GM18909 (cell line): ENCODE data around the gene SRGAP2B.
"Not testable (repeated sequence)": the region's sequence is repeated elsewhere in the genome, so short reads cannot be mapped to it uniquely, and the experiment has no call there.

ENCODE experiments used
- ATAC-seq: cut with Tn5 transposase; IDR thresholded peaks from one replicate; pipeline ENCODE4 v1.9.1; 2021; ENCODE audit warnings: mild to moderate bottlenecking; ENCODE audit not compliant: unreplicated experiment, poor library complexity

Gene SRGAP2B

DNA sequence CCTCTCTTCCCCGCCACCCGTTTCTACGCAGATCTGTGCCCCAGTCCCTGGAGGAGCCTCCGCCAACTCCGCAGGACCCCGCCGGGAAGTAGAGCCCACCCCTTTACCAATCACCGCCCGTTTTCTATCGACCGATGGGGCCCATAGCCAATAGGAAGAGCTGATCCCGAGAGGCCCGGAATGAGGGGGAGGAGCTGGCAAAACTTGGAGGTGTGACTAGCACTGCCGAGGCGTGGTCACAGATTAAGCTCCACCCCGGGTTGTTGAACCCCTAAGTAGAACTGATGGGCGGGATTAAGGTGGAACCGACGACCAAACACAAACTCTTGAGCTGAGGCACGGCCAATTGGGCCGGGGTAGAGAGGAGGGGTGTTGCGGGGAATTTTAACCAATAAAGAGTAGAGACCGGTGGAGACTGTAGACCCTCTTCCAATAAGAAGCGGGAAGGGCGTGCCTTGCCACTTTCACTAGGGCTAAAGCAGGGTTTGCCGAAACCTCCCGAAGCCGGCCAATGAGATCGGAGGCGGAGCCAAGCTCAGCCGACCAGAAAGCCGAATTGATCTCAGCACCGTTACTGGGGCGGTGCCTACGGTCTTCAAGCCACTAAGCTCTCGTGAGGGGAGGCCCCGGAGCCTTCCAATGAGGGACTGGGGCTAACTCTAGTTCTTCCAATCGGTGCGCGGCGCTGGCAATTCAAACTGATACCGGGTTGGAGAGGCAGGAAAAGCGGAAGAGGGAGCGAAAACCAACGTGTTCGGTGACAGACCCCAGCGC, at the start of gene SRGAP2B, which contains the start of gene FAM72D:
SRGAP2B (minus strand) TSS at position 45 of the 774 bp plus-strand sequence. CDS start 2,427 bp downstream, outside the sequence.
FAM72D (plus strand) TSS at position 691 of the 774 bp plus-strand sequence. CDS start 874 bp downstream, outside the sequence.
- peak; percentile 88 for ATAC-seq

- not testable (repeated sequence) for ATAC-seq
Measured at GRCh38 chr1:145144264-145144913, 49.3 kb upstream of the SRGAP2B start.

DNA sequence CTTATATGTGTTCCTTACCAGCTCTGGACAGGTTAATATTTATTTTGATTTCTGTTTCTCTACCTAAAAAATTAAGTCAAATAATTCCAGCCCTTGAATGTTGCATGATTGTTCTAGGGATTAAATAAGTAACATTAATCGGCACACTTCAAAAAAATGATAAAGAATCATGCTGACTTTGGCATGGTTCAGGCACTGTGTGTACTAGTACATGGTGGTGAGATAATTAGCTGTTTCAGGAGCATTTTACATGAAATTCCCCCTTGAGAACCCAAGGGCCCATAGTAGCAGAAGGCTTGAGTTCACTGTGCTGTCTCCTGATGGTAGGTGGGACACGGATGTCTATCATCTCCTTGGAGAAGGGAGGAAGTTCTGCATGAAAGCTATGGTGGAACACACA, 45.4 kb upstream of the SRGAP2B start:
- not testable (repeated sequence) for ATAC-seq

- not testable (repeated sequence) for ATAC-seq
Measured at GRCh38 chr1:145134476-145134875, 39.3 kb upstream of the SRGAP2B start.

GRCh38 chr1:145128697-145129469, 33.8 kb upstream of the SRGAP2B start:
- ATAC-seq: not testable (repeated sequence)

DNA sequence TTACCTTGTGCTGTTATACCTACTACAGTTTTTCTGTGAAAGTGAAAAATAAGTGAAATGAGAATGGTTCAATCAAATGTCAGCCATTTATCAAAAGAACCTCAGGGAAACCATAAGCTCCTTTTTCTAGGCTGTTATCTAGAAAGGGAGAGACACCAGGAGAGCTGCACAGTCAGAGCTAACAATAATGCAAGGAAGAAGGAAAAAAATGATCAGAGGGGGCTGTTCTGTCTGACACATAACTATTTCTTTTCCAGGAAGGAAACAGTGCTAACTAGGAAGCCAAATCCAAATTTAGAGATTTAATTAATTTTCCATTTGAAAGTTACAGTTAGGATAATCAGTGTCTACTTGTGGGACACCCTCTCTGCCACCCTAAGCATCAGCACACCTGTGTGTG, 32.0 kb upstream of the SRGAP2B start:
- not testable (repeated sequence) for ATAC-seq

GRCh38 chr1:145125112-145125511, 30.0 kb upstream of the SRGAP2B start:
- not testable (repeated sequence) for ATAC-seq

DNA sequence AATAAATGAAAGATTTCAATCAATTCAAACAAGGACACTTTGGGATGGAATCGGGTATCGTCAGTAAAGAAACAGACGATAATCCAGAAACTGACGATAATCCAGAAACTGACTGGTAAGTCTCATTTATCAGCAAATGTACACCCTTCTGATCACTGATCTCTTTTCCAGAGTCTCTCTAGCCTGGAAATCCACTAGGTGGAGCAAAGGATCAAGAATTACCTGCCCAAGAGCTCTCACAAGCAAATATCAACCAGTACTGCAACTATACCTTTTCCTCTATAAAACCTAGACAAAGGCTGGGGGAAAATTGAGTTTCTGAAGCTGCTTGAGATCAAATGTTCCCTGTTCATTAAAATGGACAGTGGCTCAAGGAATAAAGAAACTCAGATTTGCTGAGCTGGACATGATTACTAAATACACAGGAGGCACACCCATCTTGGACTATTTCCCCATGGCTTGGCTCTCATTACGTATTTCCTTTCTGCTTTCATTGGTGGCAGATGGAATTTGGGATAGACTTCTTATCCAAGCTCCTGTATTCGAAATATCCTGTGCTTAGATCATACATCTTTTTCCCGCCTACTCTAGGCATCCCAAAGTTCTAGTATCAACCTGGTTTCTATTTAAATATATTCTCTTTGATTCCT, 29.0 kb upstream of the SRGAP2B start:
- ATAC-seq: not testable (repeated sequence)

DNA sequence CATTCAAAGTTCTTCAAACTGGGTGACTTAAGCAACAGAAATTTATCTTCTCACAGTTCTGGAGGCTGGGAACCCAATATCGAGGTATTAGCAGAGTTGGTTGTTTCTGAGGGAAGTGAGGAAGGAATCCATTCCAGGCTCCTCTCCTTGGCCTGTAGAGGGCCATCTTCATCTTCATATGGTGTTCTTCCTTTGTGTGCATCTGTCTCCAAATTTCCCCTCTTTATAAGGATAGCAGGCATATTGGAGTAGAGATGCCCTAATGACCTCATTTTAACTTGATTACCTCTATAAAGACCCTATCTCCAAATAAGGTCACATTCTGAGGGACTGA, 27.9 kb upstream of the SRGAP2B start:
- ATAC-seq: not testable (repeated sequence)

DNA sequence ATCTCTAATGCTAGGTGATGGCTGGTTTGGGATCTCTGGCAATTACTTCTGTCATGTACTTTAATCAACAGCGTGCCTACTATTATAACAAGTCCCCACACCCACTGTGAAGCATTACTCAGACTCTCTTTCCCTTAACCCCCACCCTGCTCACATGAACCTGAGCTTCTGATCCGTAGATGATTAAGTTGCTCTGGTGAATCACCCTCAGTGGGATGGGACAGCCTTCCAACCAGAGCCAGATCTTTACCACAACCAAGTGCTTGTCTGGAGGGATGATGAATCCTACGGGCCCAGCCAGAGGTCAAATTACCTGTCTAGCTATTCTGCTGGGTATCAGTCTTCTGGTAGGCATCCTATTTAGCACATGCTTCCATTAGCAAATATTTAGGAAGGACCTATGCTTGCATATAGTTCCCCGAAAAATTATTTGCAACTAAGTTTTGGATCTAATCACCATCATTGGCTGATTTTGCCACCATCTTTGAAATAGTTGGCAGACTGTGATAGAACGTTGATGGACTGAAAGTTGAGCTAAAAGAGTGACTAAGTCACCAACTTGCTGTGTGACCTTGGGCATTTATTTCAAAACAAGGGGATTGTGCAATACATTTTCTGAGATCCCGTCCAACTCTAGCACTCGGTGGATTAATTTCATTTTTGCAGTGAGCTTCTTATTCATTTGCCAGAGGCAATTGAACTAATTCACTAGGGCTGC, 27.4 kb upstream of the SRGAP2B start:
- ATAC-seq: not testable (repeated sequence)

GRCh38 chr1:145119842-145120241, 24.7 kb upstream of the SRGAP2B start:
- ATAC-seq: not testable (repeated sequence)

DNA sequence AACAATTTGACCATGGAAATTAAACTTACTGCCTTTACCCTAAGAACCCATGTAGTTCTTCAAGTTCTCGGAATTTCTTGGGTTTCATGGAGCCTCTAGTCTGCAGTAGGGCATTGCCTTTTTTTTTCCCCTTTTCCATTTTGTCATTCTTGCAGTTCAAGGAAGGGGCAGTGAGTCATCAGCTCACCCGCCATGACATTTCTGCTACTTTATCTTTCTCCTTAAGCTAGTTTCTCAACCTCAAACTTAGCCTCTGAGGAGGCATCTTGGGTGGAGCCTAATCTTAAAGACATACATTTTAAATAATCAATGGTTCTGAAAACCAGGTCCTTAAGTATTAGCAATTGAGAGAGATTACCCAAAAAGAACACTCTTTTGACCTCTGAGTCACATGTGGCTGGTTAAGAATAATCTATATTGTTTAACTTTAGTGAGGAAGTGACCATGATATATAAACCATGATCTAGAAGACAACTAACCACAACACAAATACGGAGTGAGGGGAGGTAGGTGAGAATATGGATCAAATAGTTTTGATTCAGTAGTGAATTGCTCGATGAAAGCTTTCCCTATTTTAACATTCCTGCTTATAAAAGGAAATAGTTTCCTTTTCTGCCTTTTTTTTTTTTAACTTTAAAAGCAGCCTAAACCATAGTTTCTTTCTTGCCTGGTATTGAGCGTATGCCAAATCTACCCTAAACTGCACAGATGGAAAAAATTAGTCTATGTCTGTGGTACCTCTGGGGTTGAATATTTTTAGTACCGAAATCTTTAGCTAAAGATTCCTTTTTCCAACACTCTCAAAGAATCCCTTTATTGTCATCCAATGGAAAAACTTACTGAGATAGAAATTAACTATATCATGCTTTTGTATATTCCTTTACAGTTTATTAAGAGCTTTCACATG, 20.7 kb upstream of the SRGAP2B start:
- not testable (repeated sequence) for ATAC-seq

- not testable (repeated sequence) for ATAC-seq
Measured at GRCh38 chr1:145114560-145115057, 19.5 kb upstream of the SRGAP2B start.

DNA sequence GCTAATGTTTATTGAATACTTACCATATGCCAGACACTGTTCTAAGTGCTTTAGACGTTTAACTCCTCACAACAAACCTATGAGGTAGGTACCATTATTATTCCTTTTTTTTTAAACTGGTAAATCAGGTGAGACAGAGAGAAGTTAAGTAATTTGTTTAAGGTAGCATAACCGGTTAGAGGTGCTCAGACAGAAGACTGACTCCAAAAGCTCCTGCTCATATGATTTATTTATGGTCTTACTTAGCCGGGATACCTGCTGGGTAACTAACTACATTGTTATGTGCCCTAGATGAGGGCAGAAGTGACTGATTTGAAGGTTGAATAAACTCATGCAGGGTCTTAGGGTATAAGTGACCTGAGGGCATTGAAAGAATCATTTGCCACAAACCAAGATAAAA, 17.6 kb upstream of the SRGAP2B start:
- not testable (repeated sequence) for ATAC-seq

GRCh38 chr1:145111674-145112073, 16.5 kb upstream of the SRGAP2B start:
- not testable (repeated sequence) for ATAC-seq

GRCh38 chr1:145103294-145103693, 8.2 kb upstream of the SRGAP2B start:
- ATAC-seq: not testable (repeated sequence)

DNA sequence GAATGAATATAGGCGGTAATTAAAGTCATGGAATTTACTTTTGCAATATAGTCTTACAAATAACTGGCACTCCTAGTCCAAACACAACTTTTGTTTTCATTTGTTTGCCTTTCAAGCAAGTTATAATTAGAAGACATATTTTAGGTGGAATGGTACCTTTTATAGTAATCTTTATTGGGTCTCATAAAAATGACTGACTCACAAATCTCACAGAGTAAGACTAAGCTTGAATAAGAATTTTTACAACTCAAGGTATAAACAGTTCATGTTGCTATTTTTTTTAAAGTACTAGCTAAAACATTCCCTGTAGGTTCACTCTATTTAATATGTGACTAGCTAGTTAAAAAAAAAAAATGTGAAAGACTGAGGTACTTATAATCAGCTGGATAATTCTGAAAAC, 6.6 kb upstream of the SRGAP2B start:
- not testable (repeated sequence) for ATAC-seq

- ATAC-seq: peak; percentile 11
Measured at GRCh38 chr1:145094655-145095211, 395 bp downstream of the SRGAP2B start.
